GM19395 (cell line): ENCODE data around the gene MPIG6B.

Experiments used
- ATAC-seq: cut with Tn5 transposase; IDR thresholded peaks from one replicate; pipeline ENCODE4 v1.9.1; 2021; ENCODE audit warnings: mild to moderate bottlenecking, moderate library complexity; ENCODE audit not compliant: unreplicated experiment

The MPIG6B gene

DNA sequence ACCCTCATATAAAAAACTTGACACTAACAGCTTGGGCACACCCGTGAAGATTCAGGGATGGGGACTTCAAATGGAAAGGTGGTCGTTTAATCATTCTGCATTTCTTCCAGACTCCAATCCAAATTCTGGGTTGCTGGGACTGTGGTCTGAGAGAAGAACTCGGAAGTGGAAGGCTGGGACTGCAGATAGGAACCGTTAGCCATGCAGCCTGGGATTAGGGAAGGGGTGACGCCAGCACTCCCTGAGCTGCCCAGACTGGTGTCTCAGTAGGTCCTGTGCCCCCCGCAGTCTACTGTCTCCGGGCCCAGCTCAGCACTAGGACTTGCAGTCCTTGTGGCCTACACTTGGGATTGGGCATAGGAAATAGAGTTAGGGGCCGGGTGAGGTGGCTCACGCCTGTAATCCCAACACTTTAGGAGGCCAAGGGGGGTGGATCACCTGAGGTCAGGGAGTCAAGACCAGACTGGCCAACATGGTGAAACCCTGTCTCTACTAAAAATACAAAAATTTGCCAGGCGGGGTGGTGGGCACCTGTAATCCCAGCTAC lies 13.7 kb downstream of the MPIG6B start:
- ATAC-seq: no peak

DNA sequence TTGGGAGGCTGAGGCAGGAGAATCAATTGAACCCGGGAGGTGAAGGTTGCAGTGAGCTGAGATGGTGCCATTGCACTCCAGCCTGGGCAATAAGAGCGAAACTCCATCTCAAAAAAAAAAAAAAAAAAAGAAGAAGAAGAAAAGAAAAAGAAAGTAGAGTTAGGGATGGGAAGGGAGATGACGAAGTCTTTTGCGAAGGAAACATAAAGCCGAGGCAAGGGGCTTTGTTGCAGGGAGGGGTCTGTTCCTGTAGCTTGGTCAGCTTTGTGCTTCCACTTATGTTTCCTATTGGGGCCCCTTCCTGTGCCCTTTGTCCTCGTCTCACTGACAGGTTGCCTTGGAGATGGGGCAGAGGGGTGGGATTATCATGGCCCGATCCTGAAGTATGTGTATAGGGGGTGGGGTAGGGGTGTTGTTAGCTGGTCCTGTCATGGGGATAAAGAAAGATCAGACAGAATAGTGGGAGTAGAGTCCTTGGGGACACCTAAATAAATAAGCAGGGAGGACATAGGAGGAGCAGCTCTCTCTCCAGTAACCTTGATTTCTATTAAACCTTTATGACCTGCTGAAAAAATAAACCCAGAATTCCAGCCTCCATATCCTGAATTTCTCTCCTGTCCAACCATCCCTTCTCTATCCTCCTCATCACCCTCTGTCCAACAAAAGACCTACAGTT lies 14.3 kb downstream of the MPIG6B start:
- no peak for ATAC-seq

DNA sequence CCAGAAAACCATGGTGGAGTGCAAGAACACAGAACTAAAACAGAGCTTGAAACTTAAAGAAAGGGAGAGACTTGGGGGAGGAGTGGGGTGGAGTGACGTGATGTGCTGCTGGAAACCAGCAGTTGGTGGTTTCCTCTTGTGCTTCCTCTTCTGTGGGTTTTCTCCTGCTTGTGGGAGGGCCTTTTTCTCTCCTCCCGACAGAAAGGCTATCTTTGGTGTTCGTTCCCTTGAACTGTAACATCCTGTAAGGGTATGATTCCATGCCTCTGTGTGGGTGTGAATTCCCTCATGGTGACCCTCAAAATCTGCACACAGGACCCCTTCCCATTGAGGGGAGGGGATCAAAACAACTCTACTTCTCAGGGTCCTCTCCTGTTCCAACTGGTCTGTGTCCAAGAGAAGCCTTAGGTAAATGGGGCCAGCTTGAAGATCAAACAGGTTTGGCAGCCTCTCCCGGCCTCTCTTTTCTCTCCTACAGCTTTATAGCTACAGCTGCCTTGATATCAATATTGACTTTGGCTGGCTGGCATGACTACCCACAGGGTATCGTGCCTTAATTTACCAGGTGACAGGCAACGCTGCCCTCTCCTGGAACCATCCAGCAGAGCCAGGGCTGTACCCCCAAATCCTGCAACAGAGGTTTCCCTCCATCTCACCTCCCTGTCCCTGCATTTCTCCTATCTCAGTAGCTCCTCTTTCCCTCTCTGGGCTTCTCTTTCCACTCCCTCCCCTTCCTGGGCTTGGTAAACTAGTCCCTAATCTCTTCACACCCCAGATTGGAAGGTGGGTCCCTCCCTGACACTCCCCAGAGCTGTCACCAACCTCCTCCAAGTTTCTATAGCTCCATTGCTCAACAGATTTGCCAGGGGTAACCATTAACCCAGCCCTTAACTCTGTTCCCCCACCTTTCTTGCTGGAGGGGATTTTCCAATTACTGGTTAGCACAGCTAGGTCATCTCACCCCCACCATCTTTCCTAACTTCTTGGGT lies 15.1 kb downstream of the MPIG6B start:
- no peak for ATAC-seq

DNA sequence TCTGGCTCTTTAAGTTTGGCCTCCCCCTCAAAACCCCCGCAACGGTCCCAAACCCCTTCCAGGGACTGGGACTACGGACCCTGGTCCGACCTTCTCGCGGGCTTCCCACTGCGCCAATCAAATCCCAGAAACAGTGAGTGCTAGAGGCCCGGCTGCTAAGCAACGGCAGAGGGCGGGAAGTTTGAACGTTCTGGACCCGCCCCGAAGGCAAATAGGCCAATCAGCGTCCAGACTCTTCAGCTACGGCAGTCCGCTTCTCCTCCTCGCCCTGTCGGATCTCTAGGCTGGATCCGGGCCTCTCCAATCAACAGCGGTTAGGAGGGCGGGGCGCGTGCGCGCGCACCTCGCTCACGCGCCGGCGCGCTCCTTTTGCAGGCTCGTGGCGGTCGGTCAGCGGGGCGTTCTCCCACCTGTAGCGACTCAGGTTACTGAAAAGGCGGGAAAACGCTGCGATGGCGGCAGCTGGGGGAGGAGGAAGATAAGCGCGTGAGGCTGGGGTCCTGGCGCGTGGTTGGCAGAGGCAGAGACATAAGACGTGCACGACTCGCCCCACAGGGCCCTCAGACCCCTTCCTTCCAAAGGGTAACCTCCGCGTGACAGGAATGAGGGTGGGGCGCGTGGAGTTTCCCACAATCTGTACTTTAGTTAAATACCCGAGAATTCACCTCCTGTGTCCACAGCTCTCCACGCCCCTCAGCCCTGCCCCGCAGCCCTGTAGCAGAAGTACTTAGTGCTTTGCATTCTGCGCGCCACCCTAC lies 16.6 kb downstream of the MPIG6B start, which contains the start of gene MSH5:
Gene MSH5, plus strand, starts transcription at position 367 of the 758 bp plus-strand sequence. CDS start 462 bp downstream, outside the sequence.
- peak; percentile 75 for ATAC-seq

DNA sequence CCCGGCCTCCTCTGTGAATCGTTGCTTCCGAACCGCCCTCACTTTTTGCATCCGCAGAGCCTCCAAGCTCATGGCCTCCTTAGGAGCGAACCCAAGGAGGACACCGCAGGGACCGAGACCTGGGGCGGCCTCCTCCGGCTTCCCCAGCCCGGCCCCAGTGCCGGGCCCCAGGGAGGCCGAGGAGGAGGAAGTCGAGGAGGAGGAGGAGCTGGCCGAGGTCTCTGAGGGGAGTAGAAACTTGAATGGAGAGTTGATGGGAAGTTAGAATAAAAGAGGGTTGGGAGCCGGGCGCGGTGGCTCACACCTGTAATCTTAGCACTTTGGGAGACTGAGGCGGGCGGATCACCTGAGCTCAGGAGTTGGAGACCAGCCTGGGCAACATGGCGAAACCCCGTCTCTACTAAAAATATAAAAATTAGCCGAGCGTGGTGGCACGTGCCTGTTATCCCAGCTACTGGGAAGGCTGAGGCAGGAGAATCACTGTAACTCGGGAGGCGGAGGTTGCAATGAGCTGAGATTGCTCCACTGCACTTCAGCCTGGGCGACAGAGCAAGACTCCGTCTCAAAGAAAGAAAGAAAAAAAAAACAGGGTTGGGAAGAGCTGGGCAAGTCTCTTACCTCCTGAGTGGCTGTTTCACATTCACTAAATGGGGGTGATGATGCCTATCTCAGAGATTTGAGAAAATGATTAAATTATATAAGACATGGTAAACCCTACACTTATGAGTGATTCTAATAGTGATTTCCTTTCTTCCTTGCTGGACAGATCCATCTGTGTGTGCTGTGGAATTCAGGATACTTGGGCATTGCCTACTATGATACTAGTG lies 17.4 kb downstream of the MPIG6B start:
- ATAC-seq: no peak

DNA sequence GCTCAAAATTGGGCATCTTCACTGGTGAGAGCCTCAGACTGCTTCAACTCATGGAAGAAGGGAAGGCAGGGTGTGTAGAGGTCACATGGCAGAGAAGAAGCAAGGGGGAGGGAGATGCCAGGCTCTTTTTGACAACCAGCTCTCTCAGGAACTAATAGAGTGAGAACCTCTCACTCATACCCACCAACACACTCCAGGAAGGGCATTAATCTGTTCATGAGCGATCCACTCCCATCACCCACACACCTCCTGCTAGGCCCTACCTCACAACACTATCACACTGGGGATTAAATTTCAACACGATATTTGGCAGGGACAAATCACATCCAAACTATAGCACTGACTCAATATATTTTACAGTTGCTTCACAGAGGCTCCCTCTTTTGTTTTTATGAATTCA lies 18.6 kb downstream of the MPIG6B start:
- no peak for ATAC-seq

DNA sequence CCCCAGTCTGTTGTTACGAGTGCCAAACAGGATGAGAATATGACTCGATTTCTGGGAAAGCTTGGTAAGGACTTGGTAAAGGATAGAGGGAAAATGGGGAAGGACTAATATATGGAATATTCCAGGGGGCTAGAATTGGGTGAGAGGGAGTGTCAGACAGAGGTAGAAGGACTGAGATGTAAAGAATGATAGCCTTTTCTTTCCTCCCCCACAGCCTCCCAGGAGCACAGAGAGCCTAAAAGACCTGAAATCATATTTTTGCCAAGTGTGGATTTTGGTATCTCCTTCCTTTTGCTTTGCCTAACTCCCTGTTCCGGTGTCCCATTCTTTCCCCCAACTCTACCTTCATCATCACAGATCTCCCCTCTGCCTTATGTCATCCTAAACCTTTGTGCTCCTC lies 19.7 kb downstream of the MPIG6B start:
- no peak for ATAC-seq

DNA sequence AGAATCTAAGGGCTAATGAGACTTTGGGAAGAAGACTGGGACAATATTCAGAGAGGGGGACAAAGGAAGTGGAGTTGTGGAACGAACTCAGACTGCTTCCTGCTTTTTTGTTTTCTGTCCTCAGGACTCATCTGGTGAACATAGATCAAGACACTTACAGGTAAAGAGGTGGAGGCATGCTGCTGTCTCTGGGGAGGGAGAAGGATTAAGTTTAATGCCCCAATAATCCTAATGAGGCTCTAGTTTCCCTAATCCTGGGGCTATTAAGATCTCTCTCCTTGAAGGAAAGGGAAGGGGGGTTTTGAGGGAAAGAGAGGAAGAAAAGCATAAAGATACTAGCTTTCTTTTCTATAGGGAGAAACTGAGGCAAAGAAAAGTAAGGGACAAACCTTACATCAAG lies 21.2 kb downstream of the MPIG6B start:
- ATAC-seq: no peak

DNA sequence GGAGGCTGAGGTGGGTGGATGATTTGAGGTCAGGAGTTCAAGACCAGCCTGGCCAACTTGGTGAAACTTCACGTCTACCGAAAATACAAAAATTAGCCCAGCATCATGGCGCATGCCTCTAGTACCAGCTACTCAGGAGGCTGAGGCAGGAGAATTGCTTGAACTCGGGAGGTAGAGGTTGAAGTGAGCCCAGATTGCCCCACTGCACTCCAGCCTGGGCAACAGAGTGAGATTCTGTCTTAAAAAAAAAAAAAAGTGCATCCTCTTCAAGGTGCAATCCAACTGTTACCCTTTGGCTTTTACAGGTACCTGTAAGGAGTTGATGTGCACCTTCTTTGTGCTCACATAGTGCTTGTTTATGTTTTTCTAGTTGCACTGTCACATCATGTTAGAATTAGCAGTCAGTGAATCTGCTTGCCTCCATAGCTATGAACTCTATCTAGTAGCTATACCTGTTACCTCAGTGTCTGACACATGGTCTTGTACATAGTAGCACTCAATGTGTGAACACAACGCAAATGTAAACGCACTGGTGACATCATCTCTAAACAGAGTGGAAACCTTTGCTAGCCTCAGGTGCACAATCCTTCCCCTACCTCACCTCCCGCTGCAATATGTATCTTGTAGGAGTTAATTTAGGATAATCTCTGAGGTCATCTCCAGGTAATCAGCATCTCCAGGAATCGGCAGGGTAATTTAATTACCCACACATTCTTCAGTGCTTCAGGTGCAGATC lies 26.3 kb downstream of the MPIG6B start:
- no peak for ATAC-seq

DNA sequence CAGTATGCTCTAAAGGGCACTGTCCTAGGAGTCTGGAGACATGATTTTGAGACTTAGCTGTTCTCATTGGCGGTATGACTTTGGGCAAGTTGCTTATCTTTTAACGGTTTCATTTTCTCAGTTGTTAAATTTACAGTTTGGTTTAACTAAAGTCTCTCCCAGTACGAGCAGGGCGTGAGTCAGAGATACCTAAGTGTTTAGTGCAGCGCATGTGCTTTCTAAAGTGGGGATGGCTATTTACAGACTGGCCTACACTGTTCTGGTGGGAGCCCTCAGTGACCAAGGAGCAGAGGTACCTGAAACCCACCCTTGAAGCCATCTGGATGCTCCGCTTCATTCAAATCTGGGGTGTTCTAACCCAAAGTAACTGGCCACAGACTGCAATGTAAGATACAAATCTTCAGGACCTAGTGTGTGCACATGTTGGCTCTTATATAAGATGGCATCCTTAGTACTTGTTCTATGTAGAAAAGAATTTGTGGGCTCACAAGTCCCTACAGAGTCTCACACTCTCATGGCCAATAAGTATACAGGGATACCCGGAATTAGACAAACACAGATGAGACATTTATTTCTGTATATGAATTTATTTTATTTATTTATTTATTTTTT lies 27.3 kb downstream of the MPIG6B start:
- no peak for ATAC-seq

DNA sequence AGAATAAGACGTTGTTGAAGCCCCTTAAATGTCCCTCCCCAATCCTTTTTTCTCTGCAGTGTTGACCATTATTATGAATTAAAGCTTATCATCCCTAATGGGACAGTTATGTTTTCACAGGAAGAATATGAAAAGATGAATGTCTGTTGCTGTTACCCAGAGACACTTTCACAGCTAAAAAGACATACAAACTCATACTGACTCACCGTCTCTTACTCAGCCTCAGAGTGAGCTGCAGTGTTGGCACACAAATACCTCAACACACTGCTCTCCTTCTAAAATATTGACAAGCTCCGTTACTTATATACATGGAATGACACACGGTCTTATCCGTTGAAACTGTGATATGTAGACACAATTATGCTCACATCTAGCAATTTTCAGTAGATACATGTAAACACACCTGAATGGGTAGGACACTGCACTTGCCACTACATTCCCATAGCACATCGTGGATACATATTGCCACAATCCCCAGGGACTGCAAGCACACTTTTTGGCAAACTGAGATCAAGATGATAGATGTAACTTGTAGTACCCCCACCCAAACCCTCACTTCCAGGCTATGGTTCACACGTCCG lies 29.7 kb downstream of the MPIG6B start:
- ATAC-seq: no peak

DNA sequence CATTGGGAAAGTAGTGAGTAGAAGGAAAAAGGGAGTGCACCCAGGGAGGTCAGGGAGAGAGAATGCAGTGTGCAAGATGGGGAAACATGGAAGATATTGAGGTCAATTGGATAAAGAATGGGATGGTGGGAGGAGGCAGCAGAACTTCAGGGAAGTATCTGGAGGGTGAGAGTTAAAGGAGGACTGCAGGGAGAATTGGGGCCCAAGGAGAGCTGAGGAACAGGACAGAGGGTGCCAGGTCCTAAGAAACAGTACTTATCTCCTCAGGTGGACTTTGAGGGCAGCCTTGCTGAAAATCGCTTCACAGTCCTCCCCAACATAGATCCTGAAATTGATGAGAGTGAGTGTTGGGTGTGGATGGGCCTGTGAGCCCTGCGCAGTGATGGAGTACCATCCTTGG lies 35.1 kb downstream of the MPIG6B start:
- ATAC-seq: no peak

DNA sequence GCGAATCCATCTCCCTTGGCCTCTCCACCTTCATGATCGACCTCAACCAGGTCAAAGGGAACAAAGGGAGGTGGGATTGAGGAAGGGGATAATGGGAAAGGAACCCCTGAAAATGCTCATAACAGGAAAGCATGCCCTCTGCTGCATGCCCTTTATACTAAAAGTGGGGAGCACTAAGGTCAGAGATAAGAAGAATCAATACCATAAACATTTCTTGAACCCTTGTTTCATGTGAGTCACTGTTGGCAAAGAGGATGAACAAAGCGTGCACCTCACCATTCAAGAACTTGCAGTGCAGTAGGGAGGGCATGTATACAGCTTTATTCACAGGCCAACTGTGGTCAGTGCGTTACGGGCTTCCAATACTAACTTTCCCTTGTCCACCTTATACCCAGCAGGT lies 37.6 kb downstream of the MPIG6B start:
- ATAC-seq: no peak

DNA sequence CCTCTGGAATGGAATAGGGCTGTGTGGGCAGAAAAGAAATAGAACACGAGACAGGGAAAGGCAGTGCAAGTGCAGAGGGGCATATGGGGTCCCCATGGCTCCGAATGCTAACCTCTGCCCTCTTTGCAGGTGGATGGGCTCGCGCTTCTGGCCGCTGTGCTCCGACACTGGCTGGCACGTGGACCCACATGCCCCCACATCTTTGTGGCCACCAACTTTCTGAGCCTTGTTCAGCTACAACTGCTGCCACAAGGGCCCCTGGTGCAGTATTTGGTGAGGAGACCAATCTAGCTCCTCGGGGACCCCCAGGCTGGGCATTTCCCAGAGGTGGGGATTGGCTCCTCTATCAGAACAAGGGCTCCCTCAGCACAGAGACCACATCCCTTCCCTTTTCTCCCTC lies 38.2 kb downstream of the MPIG6B start:
- no peak for ATAC-seq

DNA sequence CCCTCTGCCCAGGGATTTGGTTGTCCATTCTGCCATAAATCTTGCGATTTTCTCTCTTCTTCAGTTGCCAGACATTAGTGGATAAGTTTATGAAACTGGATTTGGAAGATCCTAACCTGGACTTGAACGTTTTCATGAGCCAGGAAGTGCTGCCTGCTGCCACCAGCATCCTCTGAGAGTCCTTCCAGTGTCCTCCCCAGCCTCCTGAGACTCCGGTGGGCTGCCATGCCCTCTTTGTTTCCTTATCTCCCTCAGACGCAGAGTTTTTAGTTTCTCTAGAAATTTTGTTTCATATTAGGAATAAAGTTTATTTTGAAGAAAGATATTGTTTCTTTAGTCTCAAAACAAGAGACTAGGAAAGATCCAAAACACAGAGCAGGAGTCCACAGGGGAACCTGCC lies 39.2 kb downstream of the MPIG6B start, which contains the start of gene SAPCD1:
Gene SAPCD1, plus strand, starts transcription at position 301 of the 400 bp plus-strand sequence. CDS start 399 bp downstream, outside the sequence.
- ATAC-seq: no peak

DNA sequence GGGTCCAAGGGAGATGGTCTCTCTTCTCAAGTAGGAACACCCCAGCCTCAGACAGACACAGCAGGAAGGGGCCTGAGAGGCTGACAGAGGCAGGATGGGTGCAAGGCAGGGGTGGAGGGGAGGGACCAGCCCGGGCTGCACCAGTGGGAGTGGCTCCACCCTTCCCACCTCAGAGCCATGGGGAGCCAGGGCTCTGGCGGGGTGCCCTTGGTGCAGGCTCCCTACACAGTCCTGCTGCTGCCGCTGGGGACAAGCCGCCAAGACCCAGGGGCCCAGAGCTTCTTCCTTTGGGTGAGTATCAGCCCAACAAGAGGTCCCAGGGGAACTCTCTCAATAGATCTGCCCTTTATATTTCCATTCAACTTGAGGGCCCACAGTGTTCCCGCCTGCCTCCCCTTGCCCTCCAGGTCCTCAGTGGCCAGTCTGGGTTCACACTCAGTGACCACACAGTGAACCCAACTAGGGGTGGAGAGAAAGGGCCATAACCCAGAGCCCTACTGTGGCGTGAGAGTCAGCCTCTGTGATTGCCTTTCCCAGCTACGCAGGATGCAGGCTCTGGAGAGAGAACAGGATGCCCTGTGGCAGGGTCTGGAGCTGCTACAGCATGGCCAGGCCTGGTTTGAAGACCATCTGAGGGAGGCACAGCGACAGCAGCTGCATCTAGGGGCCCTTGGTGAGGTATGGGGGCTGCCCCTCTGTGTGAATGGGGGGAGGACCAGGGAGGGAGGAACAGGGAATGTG lies 39.9 kb downstream of the MPIG6B start:
- ATAC-seq: no peak

DNA sequence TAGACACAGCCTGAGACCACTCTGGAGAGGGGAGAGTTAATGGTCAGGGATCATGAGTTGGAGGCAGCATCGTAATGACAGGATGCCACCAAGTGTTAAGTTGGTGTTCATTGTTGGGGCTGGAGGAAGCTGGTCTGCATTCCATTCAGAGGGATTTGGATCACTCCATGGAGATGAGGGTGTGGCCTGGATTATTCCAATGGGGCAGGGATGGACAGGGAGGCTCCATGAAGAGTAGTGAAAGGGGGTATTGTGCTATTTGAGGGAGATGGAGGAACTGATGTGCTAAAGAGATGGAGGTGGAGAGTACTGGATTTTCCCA lies 40.4 kb downstream of the MPIG6B start:
- no peak for ATAC-seq

DNA sequence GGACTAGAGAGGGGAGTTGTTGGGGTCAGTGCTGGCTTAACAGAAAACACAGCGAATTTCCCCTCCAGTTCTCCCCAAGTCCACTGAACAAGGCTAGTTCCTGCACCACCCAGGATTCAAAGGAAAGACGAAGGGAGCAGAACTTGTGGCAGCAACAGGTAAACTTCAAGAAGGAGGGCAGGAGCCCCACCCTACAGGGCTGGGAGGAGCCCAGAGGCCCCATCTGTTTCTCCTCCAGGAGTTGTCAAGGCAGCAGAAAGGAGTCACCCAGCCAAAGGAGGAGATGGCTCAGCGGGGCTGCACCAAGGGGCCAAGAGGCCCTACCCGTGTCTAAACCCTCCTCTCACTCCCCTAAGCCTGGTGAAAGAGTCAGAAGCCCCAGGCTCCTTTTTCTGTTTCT lies 41.0 kb downstream of the MPIG6B start:
- no peak for ATAC-seq
